ENCODE measurements around the gene RCC2.
"Not testable (repeated sequence)": the region's sequence is repeated elsewhere in the genome, so short reads cannot be mapped to it uniquely, and the experiment has no call there.

RCC2 gene

GRCh38 chr1:17466359-17466758 is 26.9 kb upstream of the RCC2 start:
- Histone ChIP-seq H3K4me2 (no peak overlapping the region), H3K9ac (no peak overlapping the region)

GRCh38 chr1:17465228-17465627 is 25.8 kb upstream of the RCC2 start:
- Histone ChIP-seq H3K4me1 (no peaks in the 10 kb centered on the region), H3K9me3 (no peaks in the 10 kb centered on the region), H3K27me3 (no peaks in the 10 kb centered on the region), H3K27ac (no peak overlapping the region), H3K4me2 (no peak overlapping the region), H4K20me1 (no peaks in the 10 kb centered on the region), H3K4me3 (no peak overlapping the region), H3K36me3 (no peaks in the 10 kb centered on the region), H3K9ac (no peak overlapping the region)
- no peak for TF ChIP-seq Cebpa-rat (IDR thresholded peaks at IDR 0.05)

More at GRCh38 chr1:17466359-17466758, 26.9 kb upstream of the RCC2 start:
- no peaks in the 10 kb centered on the region for H3K27me3 ChIP-seq
- H3K27ac ChIP-seq, result no peak overlapping the region
- H3K4me3 ChIP-seq, result no peak overlapping the region
- H4K20me1 ChIP-seq, result no peaks in the 10 kb centered on the region
- no peaks in the 10 kb centered on the region for H3K4me1 ChIP-seq
- TF ChIP-seq Cebpa-rat (IDR thresholded peaks at IDR 0.05), result no peak
- no peaks in the 10 kb centered on the region for H3K9me3 ChIP-seq
- no peaks in the 10 kb centered on the region for H3K36me3 ChIP-seq

GRCh38 chr1:17463991-17464390 is 24.5 kb upstream of the RCC2 start:
- no peaks in the 10 kb centered on the region for H4K20me1 ChIP-seq
- H3K27ac ChIP-seq, result no peak overlapping the region
- no peaks in the 10 kb centered on the region for H3K27me3 ChIP-seq
- H3K9me3 ChIP-seq, result no peaks in the 10 kb centered on the region
- H3K9ac ChIP-seq, result no peak overlapping the region
- no peaks in the 10 kb centered on the region for H3K4me1 ChIP-seq
- no peak overlapping the region for H3K4me3 ChIP-seq
- H3K36me3 ChIP-seq, result no peaks in the 10 kb centered on the region
- H3K4me2 ChIP-seq, result no peak overlapping the region
- no peak for TF ChIP-seq Cebpa-rat (IDR thresholded peaks at IDR 0.05)

GRCh38 chr1:17462669-17463068 is 23.2 kb upstream of the RCC2 start:
- TF ChIP-seq Cebpa-rat (IDR thresholded peaks at IDR 0.05), result no peak
- H3K36me3 ChIP-seq, result no peaks in the 10 kb centered on the region
- no peaks in the 10 kb centered on the region for H4K20me1 ChIP-seq
- no peak overlapping the region for H3K4me2 ChIP-seq
- H3K27ac ChIP-seq, result no peak overlapping the region
- no peaks in the 10 kb centered on the region for H3K4me1 ChIP-seq
- no peak overlapping the region for H3K4me3 ChIP-seq
- no peaks in the 10 kb centered on the region for H3K27me3 ChIP-seq
- no peaks in the 10 kb centered on the region for H3K9me3 ChIP-seq
- no peak overlapping the region for H3K9ac ChIP-seq

- H3K36me3 ChIP-seq, result no peaks in the 10 kb centered on the region
- H3K9ac ChIP-seq, result no peak overlapping the region
- H3K9me3 ChIP-seq, result no peaks in the 10 kb centered on the region
- no peaks in the 10 kb centered on the region for H3K4me1 ChIP-seq
- H3K27ac ChIP-seq, result no peak overlapping the region
- no peaks in the 10 kb centered on the region for H3K27me3 ChIP-seq
- no peak overlapping the region for H3K4me3 ChIP-seq
- no peak for TF ChIP-seq Cebpa-rat (IDR thresholded peaks at IDR 0.05)
- no peak overlapping the region for H3K4me2 ChIP-seq
- H4K20me1 ChIP-seq, result no peaks in the 10 kb centered on the region
These were observed 20.7 kb upstream of the RCC2 start for GRCh38 chr1:17460219-17460618.

GRCh38 chr1:17458794-17459193 is 19.3 kb upstream of the RCC2 start:
- no peaks in the 10 kb centered on the region for H3K9me3 ChIP-seq
- H3K4me3 ChIP-seq, result no peak overlapping the region
- H3K27ac ChIP-seq, result no peak overlapping the region
- H3K4me2 ChIP-seq, result no peak overlapping the region
- no peak overlapping the region for H3K9ac ChIP-seq
- H3K4me1 ChIP-seq, result no peaks in the 10 kb centered on the region
- no peaks in the 10 kb centered on the region for H4K20me1 ChIP-seq
- H3K36me3 ChIP-seq, result no peaks in the 10 kb centered on the region
- no peaks in the 10 kb centered on the region for H3K27me3 ChIP-seq
- no peak for TF ChIP-seq Cebpa-rat (IDR thresholded peaks at IDR 0.05)

- H3K4me2 ChIP-seq, result peak overlapping the region; percentile 48
- no peaks in the 10 kb centered on the region for H4K20me1 ChIP-seq
- H3K27ac ChIP-seq, result no peak overlapping the region
- H3K27me3 ChIP-seq, result no peaks in the 10 kb centered on the region
- peaks cover 23% of the 10 kb centered on the region for H3K4me1 ChIP-seq
- no peak overlapping the region for H3K4me3 ChIP-seq
- no peak for TF ChIP-seq Cebpa-rat (IDR thresholded peaks at IDR 0.05)
- no peak overlapping the region for H3K9ac ChIP-seq
- no peaks in the 10 kb centered on the region for H3K36me3 ChIP-seq
- no peaks in the 10 kb centered on the region for H3K9me3 ChIP-seq
These were observed 13.2 kb upstream of the RCC2 start for GRCh38 chr1:17452686-17453085.

- not testable (repeated sequence) for H3K9me3 ChIP-seq, H4K20me1 ChIP-seq, H3K27me3 ChIP-seq, H3K27ac ChIP-seq, H3K9ac ChIP-seq, H3K36me3 ChIP-seq, H3K4me3 ChIP-seq
- Histone ChIP-seq H3K4me1 (peaks cover 23% of the 10 kb centered on the region), H3K4me2 (peak overlapping the region; percentile 48)
These were observed 12.7 kb upstream of the RCC2 start for GRCh38 chr1:17452203-17452602.

GRCh38 chr1:17451731-17452130 is 12.3 kb upstream of the RCC2 start:
- H3K9me3 ChIP-seq, result no peaks in the 10 kb centered on the region
- H3K9ac ChIP-seq, result no peak overlapping the region
- peaks cover 23% of the 10 kb centered on the region for H3K4me1 ChIP-seq
- no peaks in the 10 kb centered on the region for H4K20me1 ChIP-seq
- no peaks in the 10 kb centered on the region for H3K36me3 ChIP-seq
- no peak overlapping the region for H3K27ac ChIP-seq
- H3K4me3 ChIP-seq, result no peak overlapping the region
- no peak for TF ChIP-seq Cebpa-rat (IDR thresholded peaks at IDR 0.05)
- H3K4me2 ChIP-seq, result peak overlapping the region; percentile 6; the same call in 1 of the 2 replicates
- H3K27me3 ChIP-seq, result no peaks in the 10 kb centered on the region

GRCh38 chr1:17447501-17447992 is 8.1 kb upstream of the RCC2 start:
- peak; percentile 60 for TF ChIP-seq Cebpa-rat (IDR thresholded peaks at IDR 0.05)
- no peak overlapping the region for H3K4me2 ChIP-seq
- no peaks in the 10 kb centered on the region for H3K27me3 ChIP-seq
- H4K20me1 ChIP-seq, result no peaks in the 10 kb centered on the region
- peaks cover 18% of the 10 kb centered on the region for H3K4me1 ChIP-seq
- H3K36me3 ChIP-seq, result no peaks in the 10 kb centered on the region
- no peak overlapping the region for H3K9ac ChIP-seq
- H3K27ac ChIP-seq, result no peak overlapping the region
- H3K4me3 ChIP-seq, result no peak overlapping the region
- H3K9me3 ChIP-seq, result no peaks in the 10 kb centered on the region

- Histone ChIP-seq H3K36me3 (no peaks in the 10 kb centered on the region), H3K4me3 (no peak overlapping the region), H3K27me3 (no peaks in the 10 kb centered on the region), H3K4me1 (peaks cover 24% of the 10 kb centered on the region), H3K4me2 (no peak overlapping the region), H3K27ac (no peak overlapping the region), H4K20me1 (no peaks in the 10 kb centered on the region), H3K9me3 (no peaks in the 10 kb centered on the region), H3K9ac (no peak overlapping the region)
- TF ChIP-seq Cebpa-rat (IDR thresholded peaks at IDR 0.05), result no peak
These were observed 3.4 kb upstream of the RCC2 start for GRCh38 chr1:17442841-17443240.
